GM21825 (cell line): Measurements from ENCODE around the gene MBD4.
"Not testable (repeated sequence)": the region's sequence is repeated elsewhere in the genome, so short reads cannot be mapped to it uniquely, and the experiment has no call there.

Source experiments
- ATAC-seq: cut with Tn5 transposase; IDR thresholded peaks from one replicate; pipeline ENCODE4 v1.9.1; 2021; ENCODE audit warnings: mild to moderate bottlenecking, moderate library complexity; ENCODE audit not compliant: unreplicated experiment

The MBD4 gene

DNA sequence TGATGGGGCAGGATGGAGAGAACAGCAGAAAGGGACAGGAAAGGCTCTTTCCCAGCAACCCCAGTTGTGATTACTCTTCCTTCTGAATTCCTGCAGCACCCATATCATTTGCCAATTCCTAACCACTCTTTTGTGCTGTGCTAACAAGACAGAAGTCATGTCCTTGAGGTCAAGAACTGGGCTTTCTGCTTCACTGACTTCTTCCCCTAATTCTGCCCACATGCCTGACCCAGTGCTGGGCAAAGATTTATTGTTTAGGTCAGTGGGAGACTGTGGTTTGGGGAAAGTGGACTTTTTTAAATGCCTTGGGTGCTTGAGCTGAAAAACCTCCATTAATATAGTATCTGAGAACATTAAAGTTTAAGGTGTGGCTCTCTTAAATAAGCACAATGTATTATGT lies 7.1 kb downstream of the MBD4 start:
- ATAC-seq: no peak

DNA sequence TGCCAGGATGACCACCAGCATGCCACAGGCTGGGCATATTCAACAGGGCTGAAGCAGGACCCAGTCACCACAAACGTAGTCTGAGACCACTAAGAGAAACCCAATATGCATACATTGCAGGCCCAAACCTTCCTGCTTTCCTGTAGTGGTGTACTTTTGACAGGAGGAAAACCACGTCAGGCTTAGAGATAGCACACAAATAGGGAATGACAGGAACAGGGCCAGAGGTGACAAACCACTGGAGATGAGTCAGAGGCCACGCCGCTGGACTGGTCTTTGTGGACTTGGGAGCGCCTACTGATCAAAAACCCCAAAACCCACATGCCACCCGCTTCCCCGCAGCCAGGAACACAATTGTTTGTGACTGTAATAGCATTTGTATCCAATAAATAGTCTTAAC lies 7.7 kb downstream of the MBD4 start:
- no peak for ATAC-seq

DNA sequence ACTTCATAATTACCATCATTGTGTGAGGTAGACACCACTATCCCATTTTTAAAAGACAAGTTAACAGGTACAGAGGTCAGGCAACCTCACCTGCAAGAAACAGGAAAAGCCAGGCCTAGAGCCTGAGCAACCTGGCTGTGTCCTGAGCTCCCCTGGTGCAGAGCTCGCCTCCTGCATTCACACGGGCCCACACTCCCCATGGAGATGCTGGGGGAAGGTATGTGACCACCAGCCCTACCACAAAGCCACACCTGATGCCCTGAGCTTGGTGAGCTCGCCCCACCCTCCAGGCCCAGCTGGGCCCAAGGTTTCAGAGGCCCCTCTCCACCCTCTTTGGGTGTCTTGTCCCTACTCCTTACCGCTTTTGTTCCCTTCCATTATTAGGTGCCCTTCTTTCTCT lies 10.1 kb downstream of the MBD4 start:
- no peak for ATAC-seq

DNA sequence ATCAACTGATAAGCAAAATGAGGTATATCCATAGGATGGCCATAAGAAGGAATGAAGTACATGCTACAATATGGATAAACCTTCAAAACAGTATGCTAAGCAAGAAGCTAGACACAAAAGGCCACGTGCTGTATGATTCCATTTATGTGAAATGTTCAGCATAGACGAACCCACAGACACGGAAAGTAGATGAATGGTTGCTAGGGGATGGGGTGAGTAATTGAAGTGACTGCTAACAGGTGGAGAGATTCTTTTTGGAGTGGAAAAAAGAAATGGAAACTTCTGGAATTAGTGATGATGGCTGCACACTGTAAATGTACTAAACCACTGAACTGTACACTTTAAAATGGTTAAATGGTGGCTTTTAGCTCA lies 10.7 kb downstream of the MBD4 start:
- ATAC-seq: no peak

DNA sequence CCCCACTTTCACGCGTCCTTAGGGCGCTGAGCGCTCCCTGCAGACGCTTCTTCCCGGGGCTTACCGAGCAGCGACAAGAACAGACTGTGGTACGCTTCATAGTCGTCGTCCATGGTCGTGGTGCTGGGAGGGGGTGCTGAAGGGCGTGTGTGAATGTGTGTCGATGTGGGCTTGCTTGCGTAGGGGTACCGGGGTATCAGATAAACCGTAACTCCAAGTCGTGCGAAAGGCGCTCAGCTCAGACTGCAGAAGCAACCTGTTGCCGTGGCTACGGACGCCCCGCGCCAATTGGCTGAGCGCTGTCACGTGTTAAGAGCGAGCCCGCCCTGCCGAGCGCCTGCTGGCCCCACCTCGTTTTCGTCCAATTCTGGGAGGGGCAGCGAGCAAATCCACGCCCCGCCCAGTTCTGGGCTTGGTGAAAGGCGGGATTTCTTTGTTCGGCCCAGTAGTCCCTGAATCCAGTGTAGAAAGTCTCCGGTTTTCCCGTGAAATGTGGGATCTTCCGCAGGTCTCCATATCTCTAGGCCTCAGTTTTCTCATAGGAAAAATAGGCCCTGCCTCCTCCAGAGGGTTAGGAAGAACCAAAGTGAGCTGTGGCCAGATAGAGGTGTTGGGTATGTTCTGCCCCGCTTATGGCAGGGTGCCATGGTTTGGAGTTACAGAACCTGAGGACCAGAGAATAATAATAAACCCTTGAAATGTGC lies 11.2 kb downstream of the MBD4 start, which contains the start of gene EFCAB12:
TSS of gene EFCAB12 (minus strand) at position 261 of the 704 bp plus-strand sequence. CDS start at position 113, 148 bp downstream.
- ATAC-seq: peak; percentile 77

DNA sequence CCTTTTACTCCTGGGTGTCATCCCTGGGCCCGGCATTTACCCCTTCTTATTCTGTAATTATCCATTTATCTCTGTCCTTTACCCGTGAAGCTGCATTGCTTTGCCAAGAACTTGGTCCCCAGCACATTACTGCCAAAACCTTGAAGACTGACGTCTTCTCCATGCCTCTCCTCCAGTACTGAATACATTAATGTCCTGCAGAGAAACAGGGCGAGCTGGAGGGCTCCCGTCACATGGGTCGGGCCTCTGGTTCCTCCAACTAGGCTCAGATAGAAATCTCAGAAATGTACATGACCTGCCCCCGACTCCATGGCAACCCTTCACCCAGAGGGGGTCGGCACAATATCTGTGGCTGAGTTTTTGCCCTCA lies 11.8 kb downstream of the MBD4 start:
- ATAC-seq: no peak

DNA sequence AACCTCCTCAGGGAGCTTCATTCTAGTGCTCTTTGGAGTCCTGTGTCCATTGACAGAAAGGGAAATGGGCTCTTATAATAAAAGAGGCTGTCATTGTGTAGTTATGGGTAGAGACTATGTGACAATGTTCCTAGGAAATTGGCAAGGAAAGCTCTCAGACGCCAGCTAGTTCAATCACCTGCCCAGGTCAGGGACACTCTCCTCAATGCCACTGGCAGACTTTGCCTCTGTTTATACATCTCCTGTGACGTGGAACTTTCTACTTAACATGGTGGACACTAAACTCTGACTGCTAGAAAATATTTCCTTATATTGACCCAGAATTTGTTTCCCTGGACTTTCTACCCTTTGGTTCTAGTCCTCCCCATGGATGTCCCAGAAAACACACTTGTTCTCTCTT lies 14.1 kb downstream of the MBD4 start:
- no peak for ATAC-seq

DNA sequence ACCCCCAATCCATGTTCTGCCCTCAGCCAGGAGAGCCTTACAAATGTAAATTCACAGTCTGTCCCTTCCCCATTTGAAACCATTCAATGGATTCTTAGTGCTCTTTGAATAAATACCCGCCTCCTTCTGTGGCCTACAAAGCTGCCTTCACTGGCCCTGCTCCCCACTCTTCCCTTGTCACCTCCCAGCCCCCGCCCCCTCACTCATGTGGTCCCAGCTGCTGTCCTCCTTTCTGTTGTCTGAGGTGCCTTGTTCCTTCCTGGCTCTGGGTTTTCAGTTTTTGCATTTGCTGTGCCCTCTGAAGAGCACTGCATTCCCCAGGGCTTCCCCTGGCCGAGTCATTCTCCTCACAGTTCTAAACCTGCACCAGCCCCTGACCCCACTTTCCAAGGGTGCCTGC lies 14.5 kb downstream of the MBD4 start:
- no peak for ATAC-seq

DNA sequence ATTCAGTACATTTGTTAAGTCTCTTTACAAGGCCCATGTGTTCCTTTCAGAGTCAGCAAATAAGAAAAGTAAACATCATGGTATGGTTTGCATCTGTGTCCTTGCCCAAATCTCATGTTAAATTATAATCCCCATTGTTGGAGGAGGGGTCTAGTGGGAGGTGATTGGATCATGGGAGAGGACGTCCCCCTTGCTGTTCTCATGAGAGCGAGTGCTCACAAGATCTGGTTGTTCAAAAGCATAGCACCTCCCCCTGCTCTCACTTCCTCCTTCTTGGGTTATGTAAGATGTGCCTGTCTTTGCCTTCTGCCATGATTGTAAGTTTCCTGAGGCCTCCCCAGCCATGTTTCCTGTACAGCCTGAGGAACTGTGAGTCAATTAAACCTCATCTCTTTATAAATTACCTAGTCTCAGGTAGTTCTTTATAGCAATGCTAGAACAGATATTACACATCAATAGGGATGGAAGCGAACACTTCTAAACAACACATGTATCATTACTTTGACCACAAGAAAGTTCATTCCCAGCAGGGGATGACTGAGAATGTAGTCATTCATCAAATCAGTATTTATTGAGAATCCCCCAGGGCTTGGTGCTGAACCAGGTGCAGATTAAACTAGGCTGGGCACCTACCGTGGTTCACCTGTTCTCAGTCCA lies 15.4 kb downstream of the MBD4 start:
- peak; percentile 57 for ATAC-seq

DNA sequence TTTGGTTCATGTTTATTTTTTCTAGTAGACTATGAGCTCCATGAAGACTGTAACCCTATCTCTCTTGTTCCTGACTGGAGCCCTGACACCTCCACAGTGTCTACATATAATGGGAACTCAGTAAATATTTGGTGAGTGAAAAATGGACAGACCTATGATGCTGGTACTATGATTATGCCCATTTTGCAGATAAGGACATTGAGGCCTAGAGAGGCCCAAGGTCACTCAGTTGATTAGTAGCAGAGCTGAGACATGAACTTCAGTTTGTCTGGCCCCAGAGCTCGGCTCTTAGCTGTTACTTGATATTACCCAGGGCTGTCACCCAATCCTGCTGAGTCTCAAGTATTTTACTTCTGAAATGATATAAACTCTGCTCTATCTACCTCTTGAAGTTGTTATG lies 16.9 kb downstream of the MBD4 start:
- ATAC-seq: no peak

DNA sequence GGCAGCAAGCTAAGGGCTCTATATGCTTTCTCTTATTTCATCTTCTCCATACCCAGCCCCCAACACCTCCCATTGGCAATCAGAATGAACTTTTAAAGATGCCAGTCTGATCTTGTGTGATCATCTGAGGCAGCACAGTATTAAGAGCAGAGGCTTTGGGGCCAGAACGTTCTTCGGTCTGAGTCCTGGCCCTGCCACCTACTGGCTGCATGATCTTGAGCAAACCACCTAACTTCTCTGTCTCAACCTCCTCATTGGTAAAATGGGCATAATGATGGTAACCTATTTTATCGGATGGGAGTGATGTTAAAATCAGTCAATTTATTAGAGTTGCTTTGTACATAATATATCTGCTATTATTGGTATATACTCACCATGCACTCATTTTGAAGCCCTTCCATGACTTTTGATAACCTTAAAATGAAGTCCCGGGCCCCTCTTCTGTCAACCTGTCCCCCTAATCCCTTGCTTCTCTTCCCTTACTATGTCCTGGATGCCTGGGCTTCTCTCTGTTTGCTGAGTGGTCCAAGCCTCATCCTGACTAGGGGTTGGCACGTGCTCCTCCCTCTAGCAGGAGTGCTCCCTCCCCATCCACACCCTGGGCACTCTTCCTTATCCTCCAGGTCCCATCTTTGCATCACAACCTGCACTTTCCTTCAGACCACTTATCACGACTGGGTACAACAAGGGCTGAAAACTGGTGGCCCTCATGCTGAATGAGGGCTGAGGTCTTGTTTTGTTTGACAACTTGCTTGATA lies 17.6 kb downstream of the MBD4 start:
- no peak for ATAC-seq

DNA sequence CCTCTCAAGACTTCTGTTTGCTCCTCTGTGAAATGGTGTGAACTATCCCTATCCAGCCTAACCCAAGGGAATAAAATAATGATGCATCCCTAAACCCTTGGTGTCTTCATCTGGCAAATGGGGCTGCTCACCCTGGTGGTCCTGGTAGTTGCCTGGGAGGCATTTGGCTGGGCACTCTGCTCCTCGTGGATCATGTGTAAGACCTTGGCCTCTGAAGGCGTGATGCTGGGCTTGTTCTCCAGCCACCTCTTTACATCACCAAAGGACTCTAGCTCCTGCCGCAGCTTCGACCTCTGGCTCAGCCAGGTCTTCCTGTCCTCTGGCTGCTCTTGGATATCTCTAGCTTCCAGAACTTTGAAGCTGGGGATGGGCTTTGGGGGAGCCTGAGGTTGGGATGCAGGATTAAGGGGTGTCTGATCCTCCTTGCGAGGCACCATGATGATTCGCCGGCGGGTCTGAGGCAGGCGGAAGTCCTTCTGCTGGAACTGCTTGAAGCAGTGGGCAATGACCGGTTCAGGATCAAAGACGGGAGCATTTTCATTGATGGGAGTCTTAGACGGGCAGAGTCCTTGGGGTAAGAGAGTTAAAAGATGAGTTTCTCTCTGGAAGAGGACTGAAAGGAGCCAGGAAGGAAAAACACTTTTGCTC lies 18.4 kb downstream of the MBD4 start:
- ATAC-seq: no peak

DNA sequence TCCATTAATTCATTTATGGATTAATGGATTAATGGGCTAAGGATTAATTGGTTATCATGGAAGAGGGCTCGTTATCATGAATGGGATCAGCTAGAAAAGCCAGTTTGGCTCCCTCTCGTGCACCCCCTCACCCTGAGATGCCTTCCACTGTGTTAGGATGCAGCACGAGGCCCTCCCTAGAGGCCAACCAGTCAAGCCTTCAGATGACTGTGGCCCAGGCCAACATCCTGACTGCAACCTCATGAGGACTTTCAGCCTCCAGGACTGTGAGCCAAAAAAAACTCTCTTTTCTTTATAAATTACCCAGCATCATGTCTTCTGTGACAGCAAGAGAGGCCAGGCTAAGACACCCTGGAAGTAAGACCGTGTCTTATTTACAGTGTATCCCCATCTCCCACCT lies 20.3 kb downstream of the MBD4 start:
- ATAC-seq: no peak

DNA sequence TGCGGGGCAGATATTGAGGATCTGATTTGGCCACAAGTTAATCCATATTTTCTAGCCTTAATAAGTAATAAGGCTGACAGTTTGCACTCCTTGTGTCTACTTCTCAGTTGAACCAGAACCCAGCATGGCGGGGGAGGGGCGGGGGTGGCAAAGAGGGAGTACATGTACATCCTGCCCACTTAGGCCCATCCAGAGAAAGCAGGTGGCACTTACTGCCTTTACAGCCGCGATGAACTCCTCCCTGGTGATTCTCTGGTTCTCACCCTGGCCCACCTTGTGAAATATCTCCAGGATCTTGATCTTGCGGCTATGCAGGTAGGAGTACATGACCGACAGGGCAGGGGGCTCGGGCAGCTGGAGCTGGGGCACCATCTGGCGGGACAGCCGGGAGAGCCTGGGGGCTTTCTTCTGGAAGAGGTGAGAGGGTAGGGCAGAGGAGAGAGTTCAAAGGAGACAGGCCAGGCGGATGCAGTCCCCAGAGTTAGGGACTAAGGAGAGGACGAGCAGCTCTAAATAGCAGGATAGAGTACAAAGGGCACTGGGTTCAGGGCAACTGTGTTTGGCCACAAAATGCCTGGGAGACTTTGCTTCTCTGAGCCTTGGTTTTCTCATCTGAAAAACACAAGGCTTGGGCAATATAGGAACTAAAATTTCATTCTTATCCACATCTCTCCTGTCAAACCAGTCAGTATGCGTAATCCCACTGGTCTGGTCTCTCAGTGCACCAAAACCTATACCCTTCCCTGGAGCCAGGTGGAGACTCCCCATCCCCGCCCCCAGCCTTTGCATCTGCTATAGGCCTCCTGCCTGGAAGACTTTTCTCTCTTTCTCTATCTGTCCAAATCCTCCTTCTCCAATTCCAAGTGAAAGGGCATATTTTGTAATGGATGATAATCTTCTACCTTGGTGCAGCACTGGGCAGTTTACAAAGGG lies 21.4 kb downstream of the MBD4 start:
- ATAC-seq: no peak

DNA sequence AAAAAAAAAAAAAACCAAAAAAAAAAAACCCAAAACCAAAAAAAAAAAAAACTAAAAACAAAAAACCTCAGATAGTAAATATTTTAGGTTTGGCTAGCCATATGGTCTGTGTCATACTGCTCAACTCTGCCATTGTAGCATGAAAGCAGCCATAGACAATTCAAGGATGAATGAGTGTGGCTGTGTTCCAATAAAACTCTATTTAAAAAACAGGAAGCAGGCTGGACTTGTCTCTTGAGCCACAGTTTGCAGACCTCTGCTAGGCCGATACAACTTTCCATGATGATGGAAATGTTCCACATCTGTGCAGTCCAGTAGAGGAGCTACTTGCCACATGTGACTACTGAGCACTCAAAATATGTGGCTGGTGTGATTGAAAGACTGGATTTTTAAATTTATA lies 22.4 kb downstream of the MBD4 start:
- no peak for ATAC-seq

DNA sequence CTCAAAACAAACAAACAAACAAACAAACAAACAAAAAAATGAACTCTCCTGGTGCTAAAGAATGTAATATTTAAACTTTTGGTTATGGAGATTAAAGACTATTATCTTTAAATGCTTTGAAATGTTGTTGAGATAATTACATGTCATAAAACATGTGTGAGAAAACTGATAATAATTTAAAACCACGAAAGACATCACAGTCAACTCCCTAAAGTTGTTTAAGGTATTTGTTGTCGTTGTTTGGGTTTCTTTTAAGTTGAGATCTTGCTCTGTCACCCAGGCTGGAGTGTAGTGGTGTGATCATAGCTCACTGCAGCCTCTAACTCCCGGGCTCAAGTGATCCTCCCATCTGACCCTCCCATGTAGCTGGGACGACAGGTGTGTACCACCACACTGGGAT lies 23.3 kb downstream of the MBD4 start:
- no peak for ATAC-seq

DNA sequence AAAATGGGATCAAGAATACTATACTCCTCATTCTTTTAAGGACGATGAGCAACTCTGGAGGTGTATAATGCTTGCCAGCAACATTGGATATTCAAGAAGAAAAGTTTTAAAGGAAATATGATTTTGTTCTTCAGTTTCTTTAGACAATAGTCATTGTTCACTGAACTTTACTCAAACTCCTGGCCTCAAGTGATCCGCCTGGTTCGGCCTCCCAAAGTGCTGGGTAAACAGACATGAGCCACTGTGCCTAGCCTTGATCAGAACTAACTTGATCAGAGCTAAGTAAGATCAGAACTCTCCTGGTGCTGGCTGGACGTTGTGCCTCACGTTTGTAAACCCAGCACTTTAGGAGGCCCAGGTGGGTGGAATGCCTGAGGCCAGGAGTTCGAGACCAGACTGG lies 23.9 kb downstream of the MBD4 start:
- no peak for ATAC-seq

DNA sequence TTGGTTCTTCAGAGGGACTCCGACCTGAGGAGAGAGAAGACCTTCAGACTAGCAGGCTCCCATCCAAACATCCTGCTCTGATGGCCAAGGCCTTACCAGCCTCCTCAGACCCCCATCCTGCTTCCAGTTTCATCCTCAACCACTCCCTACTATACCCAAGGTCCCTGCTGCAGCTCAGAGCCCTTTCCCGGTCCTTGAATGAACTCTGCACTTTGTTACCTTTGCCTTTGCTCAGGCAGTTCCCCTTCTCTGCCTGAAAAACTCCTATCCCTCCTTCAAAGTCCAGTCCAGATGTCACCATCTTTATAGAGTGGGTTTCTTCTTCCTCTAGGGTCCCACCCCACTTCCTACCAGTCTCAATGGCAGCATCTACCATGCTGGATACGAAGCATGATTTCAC lies 24.4 kb downstream of the MBD4 start:
- no peak for ATAC-seq

DNA sequence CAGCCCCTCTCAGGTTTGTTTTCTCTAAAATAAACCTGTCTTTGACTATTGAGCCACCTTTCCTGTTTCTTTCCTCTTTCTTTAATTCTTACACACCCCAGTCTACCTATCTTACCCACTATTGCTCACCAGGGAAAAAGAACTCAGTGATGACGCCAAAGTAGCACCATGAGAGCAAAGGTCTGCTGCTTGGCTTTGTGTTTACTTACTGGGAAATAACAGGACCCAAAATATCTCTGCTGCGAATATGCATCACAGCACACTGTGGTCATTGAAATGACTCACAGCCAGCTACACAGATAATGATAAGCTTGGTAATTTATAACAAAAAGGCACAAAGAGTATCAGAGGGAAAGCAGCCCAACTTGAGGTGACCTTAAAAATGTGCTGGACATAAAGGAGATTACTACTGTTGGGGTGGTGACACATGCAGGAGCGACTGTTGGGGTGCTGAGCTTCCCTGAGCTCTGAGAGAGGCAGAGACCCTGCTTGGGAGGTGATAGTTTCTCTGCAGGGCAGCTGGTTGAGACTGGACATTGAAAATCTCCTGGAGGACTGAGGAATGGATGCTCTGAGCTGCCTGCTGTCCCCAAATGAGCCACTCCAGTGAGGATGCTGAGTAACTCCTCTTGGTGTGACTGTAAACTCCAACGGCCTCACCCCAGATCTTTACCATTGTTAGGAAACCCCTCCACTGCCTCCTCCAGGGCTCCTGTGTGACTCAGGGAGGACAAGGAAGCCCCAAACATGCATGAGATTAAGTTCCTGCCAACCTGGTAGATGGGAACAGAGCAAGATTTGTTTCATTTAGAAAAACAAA lies 25.9 kb downstream of the MBD4 start:
- ATAC-seq: peak; percentile 72

DNA sequence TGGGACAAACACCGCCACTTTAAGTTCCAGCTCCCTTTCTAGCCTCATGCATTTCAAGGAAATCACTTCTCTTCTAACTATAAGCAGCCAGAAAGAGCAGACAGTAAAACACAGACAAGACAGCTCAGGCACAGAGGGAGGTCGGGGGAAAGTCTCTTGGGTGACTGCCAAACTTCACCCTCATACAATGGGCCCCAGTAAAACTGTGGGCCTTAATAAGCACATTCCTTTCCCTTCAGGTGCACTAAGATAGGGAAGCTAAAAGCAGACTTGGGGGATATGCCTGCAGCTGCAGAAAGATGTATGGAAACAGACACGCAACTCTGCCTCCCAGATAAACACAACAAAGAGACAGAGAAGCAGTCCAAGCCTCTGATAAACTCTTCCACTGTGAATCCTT lies 26.5 kb downstream of the MBD4 start:
- ATAC-seq: not testable (repeated sequence)
